ENCODE measurements around the gene RPS15.

RPS15 gene

GRCh38 chr19:1438035-1438932 lies at the start of gene RPS15:
Gene RPS15, plus strand, starts transcription at chr19:1438396. Its CDS starts 30 bp downstream, at chr19:1438426.
- DNase-seq: peak; percentile 96

- no peak for DNase-seq
These were observed 49.6 kb upstream of the RPS15 start for GRCh38 chr19:1388637-1389026.

- DNase-seq: no peak
These were observed 48.9 kb upstream of the RPS15 start for GRCh38 chr19:1389033-1389940.

GRCh38 chr19:1390890-1391423 lies 47.2 kb upstream of the RPS15 start:
- DNase-seq: no peak

- no peak for DNase-seq
These were observed 45.8 kb upstream of the RPS15 start for GRCh38 chr19:1392407-1392806.

GRCh38 chr19:1392939-1393530 lies 45.2 kb upstream of the RPS15 start:
- DNase-seq: no peak

GRCh38 chr19:1393841-1394240 lies 44.4 kb upstream of the RPS15 start:
- no peak for DNase-seq

- no peak for DNase-seq
These were observed 43.7 kb upstream of the RPS15 start for GRCh38 chr19:1394252-1395193.

- no peak for DNase-seq
These were observed 42.8 kb upstream of the RPS15 start for GRCh38 chr19:1395194-1396018.

GRCh38 chr19:1396019-1396767 lies 42.0 kb upstream of the RPS15 start:
- no peak for DNase-seq

- no peak for DNase-seq
These were observed 41.2 kb upstream of the RPS15 start for GRCh38 chr19:1396768-1397679.

GRCh38 chr19:1397838-1398237 lies 40.4 kb upstream of the RPS15 start:
- DNase-seq: no peak

- no peak for DNase-seq
These were observed 39.1 kb upstream of the RPS15 start for GRCh38 chr19:1399079-1399478.

- DNase-seq: no peak
These were observed 38.5 kb upstream of the RPS15 start for GRCh38 chr19:1399745-1400144.

- DNase-seq: no peak
These were observed 37.7 kb upstream of the RPS15 start for GRCh38 chr19:1400281-1401137.

GRCh38 chr19:1401138-1401888 lies 36.9 kb upstream of the RPS15 start, which contains the start of gene GAMT:
Gene GAMT, minus strand, starts transcription at chr19:1401542. Its CDS starts 66 bp downstream, at chr19:1401476.
- DNase-seq: peak; percentile 55

GRCh38 chr19:1401889-1402217 lies 36.3 kb upstream of the RPS15 start:
- DNase-seq: no peak

Data from CD4-positive, alpha-beta T cell treated with Interleukin-17A for 1 hour (primary cell).